Upper lobe of left lung (tissue), 6 donors: ENCODE results near the gene SETDB2. TPM values are rescaled to one million over a fixed set of nuclear protein-coding genes. Genes with fewer than 3 reads are reported as not detected.

ENCODE experiments used
- ATAC-seq, 2 donors: fragments of 200-7000 bp; cut with Tn5 transposase; one replicate each; pipeline ENCODE4 v1.9.1; 2022; ENCODE audit warnings: mild to moderate bottlenecking in 2 of 2, moderate library complexity in 2 of 2; ENCODE audit not compliant: low FRiP score in 2 of 2
- DNase-seq, 2 donors: peaks; one replicate each; pipeline ENCODE4 v3.0.0-alpha.2; 2019 to 2020
- H3K27ac ChIP-seq, 4 donors: fragments of 200-600 bp; sonication (generic); one replicate each; pipeline ENCODE4 v1.5.1; 2016 to 2019
- H3K27me3 ChIP-seq, 4 donors: fragments of 200-600 bp; sonication (generic); one replicate each; pipeline ENCODE4 v1.5.1; 2017 to 2019
- H3K36me3 ChIP-seq, 4 donors: fragments of 200-600 bp; sonication (generic); one replicate each; pipeline ENCODE4 v1.5.1; 2016 to 2019
- H3K4me1 ChIP-seq, 4 donors: fragments of 200-600 bp; sonication (generic); one replicate each; pipeline ENCODE4 v1.5.1; 2018 to 2019
- H3K4me3 ChIP-seq, 4 donors: fragments of 200-600 bp; sonication (generic); one replicate each; pipeline ENCODE4 v1.5.1; 2017 to 2019; ENCODE audit warnings: mild to moderate bottlenecking in 2 of 4, moderate library complexity in 1 of 4
- H3K9me3 ChIP-seq, 4 donors: fragments of 200-600 bp; sonication (generic); one replicate each; pipeline ENCODE4 v1.5.1; 2018 to 2019
- EP300 ChIP-seq, 4 donors: sonication (generic); formaldehyde crosslinking; IDR thresholded peaks; one replicate each; pipeline ENCODE4 v1.5.1; 2017; ENCODE audit warnings: antibody characterized with exemption in 4 of 4, control low read depth in 2 of 4
- POLR2A ChIP-seq, 4 donors: fragments of 450-650 bp; IDR thresholded peaks; one replicate each; pipeline ENCODE4 v1.5.1; 2016 to 2017; ENCODE audit warnings: antibody characterized with exemption in 4 of 4, mild to moderate bottlenecking in 2 of 4
- POLR2AphosphoS5 ChIP-seq, 2 donors: sonication (generic); formaldehyde crosslinking; IDR thresholded peaks; one replicate each; pipeline ENCODE4 v1.5.1; 2017; ENCODE audit warnings: antibody characterized with exemption in 2 of 2
- WGBS, 2 donors: methylation state at CpG; one replicate each; pipeline ENCODE4 v1.1.5; 2017 to 2018; 5-methylcytosine and 5-hydroxymethylcytosine counted together
- total RNA-seq, 6 donors: library from RNA; depleted of rRNA in 4 of 6; stranded (reverse); fragments of >200 nt in 4 of 6; gene quantifications; one replicate each; pipeline versions ENCODE4 v1.1.0 to v1.2.1, GENCODE V29; 2016 to 2021
- TF ChIP-seq, protein P1 (sequence below), 6 experiments: fragments of 450-650 bp in 4 of 6; fragments of 200-600 bp in 2 of 6; sonication (generic) in 2 of 6; IDR thresholded peaks; one replicate each; pipeline ENCODE4 v1.5.1; 2016 to 2019; ENCODE audit warnings: antibody characterized with exemption in 6 of 6
- donor health status: DM: no; HTN: no; CAD: no; lungs with moderate emphysema.
- donor health status: DM: no; HTN: yes; CAD: no; lungs with severe emphysema.

The SETDB2 gene
- total RNA-seq, 6 donors from 2014 or later = 5.0 to 17.8 (median 14.1) TPM

DNA sequence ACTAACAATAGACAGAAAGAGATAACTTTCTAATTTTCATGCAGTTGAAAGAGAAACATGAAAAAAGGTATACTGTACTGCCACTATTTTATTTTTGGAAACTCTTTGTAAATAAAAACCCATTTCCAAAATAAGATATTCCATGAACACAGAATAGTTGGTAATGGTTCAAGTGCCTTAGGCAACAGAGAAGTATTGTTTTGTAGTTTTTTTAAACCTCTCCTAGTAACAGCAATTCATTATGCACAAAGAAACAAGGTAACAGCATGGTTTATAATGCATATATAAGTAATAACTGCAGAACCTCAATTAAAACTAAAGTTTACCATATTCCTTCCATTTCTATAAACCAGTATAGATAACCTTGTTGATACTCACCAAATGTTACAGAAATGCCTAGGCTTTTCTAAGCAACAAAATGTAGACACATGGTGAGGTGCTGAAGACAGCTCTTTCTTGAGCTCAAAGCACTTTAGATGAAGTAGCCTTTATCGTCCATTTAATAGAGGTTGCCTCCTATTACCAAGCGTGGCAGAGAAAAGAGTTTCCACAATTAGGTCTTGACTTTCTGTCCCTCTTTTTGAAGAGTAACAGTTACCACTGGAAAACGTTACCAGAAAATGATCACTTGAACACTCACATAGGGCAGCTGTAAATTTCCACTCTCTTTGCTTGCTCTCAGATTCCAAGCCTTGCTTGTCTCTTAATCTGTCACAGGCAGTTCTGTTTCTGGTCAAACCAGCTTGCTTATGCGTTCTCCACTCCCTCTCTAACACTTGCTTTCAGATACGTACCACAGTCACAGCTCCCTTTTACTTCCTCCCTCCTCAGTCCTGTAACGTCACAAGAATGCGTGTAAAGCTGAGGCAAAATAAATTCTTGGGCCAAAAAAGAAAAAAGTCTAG is 43.1 kb upstream of the SETDB2 start:
- H3K27me3 ChIP-seq = no peaks in the 10 kb centered on the region
- peak in 1 of 2 donors; percentile 40 for DNase-seq
- ATAC-seq = peak; percentile 91 to 96
- 28 to 39% methylated on average over 7 of the region's 7 CpGs for WGBS, 2 donors
- peaks cover 0 to 10% (median 7%) of the 10 kb centered on the region in 4 donors for H3K9me3 ChIP-seq
- H3K4me3 ChIP-seq = peak overlapping the region in 3 of 4 donors; percentile 25 to 40 (median 37)
- peak in 1 of 2 donors; percentile 51 for TF ChIP-seq POLR2AphosphoS5 (IDR thresholded peaks at IDR 0.05)
- peak in 3 of 4 donors; percentile 7 to 55 (median 44) for TF ChIP-seq POLR2A (IDR thresholded peaks at IDR 0.05)
- TF ChIP-seq, protein P1, sequence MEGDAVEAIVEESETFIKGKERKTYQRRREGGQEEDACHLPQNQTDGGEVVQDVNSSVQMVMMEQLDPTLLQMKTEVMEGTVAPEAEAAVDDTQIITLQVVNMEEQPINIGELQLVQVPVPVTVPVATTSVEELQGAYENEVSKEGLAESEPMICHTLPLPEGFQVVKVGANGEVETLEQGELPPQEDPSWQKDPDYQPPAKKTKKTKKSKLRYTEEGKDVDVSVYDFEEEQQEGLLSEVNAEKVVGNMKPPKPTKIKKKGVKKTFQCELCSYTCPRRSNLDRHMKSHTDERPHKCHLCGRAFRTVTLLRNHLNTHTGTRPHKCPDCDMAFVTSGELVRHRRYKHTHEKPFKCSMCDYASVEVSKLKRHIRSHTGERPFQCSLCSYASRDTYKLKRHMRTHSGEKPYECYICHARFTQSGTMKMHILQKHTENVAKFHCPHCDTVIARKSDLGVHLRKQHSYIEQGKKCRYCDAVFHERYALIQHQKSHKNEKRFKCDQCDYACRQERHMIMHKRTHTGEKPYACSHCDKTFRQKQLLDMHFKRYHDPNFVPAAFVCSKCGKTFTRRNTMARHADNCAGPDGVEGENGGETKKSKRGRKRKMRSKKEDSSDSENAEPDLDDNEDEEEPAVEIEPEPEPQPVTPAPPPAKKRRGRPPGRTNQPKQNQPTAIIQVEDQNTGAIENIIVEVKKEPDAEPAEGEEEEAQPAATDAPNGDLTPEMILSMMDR (IDR thresholded peaks at IDR 0.05) = no peak
- no peak for TF ChIP-seq EP300 (IDR thresholded peaks at IDR 0.05)
- no peaks in the 10 kb centered on the region for H3K36me3 ChIP-seq
- H3K27ac ChIP-seq = peak overlapping the region; percentile 66 to 81 (median 77)
- H3K4me1 ChIP-seq = no peaks in the 10 kb centered on the region

DNA sequence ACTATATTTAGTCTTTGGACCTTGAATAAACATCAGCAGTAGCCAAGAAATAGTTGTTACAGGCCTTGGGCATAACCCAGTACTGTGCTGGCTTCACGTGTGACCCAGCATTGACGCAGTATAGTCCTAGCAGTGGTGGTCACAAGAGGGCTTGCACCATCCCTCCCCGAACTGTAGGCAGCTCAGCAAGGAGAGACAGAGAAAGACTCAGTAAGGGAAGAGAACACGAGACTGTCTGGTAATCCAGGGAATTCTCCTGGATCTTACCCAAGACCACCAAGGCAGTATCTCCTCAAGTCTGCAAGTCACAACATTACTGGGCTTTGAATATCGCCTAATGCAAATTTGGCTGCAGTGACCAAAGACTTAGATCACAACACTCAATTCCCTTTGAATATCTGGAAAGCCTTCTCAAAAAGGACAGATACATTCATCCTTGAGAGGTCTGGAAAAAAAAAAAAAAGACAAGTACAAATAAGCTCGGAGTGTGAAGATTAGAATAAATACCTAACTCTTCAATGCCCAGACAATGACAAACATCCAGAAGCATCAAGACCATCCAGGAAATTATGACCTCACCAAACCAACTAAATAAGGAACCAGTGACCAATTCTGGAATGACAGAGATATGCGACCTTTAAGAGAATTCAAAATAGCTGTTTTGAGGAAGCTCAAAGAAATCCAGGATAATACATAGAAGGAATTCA is 39.9 kb upstream of the SETDB2 start:
- no peak for DNase-seq
- Histone ChIP-seq H3K27ac (no peak overlapping the region), H3K27me3 (no peaks in the 10 kb centered on the region), H3K4me1 (no peaks in the 10 kb centered on the region), H3K9me3 (peaks cover 0 to 10% (median 7%) of the 10 kb centered on the region in 4 donors), H3K36me3 (no peaks in the 10 kb centered on the region), H3K4me3 (no peak overlapping the region)
- TF ChIP-seq, protein P1 (IDR thresholded peaks at IDR 0.05) = no peak
- TF ChIP-seq POLR2AphosphoS5 (IDR thresholded peaks at IDR 0.05) = no peak
- TF ChIP-seq POLR2A (IDR thresholded peaks at IDR 0.05) = no peak
- no peak for TF ChIP-seq EP300 (IDR thresholded peaks at IDR 0.05)
- WGBS, 2 donors = 89 to 94% methylated on average over 7 of the region's 7 CpGs
- ATAC-seq = no peak

DNA sequence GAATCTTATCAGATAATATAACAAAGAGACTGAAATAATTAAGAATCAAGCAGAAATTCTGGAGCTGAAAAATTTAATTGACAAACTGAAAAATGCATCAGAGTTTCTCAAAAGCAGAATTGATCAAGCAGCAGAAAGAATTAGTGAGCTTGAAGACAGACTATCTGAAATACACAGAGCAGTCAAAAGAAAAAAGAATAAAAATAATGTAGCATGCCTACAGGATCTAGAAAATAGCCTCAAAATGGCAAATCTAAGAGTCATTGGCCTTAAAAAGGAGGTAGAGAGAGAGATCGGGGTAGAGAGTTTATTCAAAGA is 39.4 kb upstream of the SETDB2 start:
- ATAC-seq (no peak), DNase-seq (no peak)
- Histone ChIP-seq H3K27ac (no peak overlapping the region), H3K27me3 (no peaks in the 10 kb centered on the region), H3K9me3 (peaks cover 0 to 10% (median 7%) of the 10 kb centered on the region in 4 donors), H3K4me3 (no peak overlapping the region), H3K4me1 (no peaks in the 10 kb centered on the region), H3K36me3 (no peaks in the 10 kb centered on the region)
- TF ChIP-seq POLR2A (IDR thresholded peaks at IDR 0.05) = no peak
- no peak for TF ChIP-seq EP300 (IDR thresholded peaks at IDR 0.05)
- WGBS, 2 donors = 96 to 98% methylated on average over 1 of the region's 1 CpG

DNA sequence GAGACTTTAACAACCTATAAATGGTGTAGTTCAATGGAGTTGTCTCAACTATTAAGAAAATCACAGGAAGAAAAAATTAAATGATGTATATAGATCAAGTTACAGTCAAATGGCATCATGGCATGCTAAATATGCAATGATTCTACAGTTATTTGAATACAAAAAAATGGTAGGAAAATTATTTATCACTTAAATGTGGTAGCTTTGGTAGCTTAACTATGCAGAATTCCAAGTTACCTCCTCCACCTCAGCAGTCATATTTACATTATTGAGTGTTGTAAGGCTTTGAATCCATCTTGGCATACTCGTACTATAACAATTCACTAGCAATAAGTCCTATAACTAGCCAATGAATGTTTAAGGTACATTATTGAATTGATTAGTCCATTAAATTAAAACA is 37.0 kb upstream of the SETDB2 start:
- Histone ChIP-seq H3K36me3 (no peaks in the 10 kb centered on the region), H3K27me3 (no peaks in the 10 kb centered on the region), H3K4me1 (no peaks in the 10 kb centered on the region), H3K9me3 (peaks cover 0 to 10% (median 7%) of the 10 kb centered on the region in 4 donors), H3K4me3 (no peak overlapping the region), H3K27ac (no peak overlapping the region)
- TF ChIP-seq, protein P1 (IDR thresholded peaks at IDR 0.05) = no peak
- TF ChIP-seq POLR2AphosphoS5 (IDR thresholded peaks at IDR 0.05) = no peak
- no peak for TF ChIP-seq EP300 (IDR thresholded peaks at IDR 0.05)
- no peak for TF ChIP-seq POLR2A (IDR thresholded peaks at IDR 0.05)
- DNase-seq = no peak
- no peak for ATAC-seq
- WGBS, 2 donors = 96 to 100% methylated on average over 1 of the region's 1 CpG

DNA sequence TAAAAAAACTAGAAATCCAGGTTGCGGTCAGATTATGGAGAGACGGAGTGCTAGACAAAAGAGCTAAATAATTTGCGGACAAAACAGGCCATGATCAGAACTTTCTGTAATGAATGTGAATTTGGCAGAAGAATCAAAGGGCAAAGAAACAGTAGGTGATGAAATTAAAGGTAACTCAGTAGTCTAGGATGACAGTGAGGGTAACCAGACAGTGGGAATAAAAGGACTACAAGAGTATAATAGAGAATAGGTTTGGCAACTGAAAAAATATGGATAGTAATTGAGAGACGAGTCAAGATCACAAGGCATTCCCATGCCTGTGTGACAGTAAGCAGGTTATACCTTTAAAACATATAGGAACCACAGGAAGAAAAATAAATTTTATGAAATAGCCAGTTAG is 36.1 kb upstream of the SETDB2 start:
- DNase-seq = no peak
- Histone ChIP-seq H3K27ac (no peak overlapping the region), H3K36me3 (no peaks in the 10 kb centered on the region), H3K9me3 (peaks cover 0 to 10% (median 7%) of the 10 kb centered on the region in 4 donors), H3K4me1 (no peaks in the 10 kb centered on the region), H3K27me3 (no peaks in the 10 kb centered on the region), H3K4me3 (no peak overlapping the region)
- TF ChIP-seq POLR2AphosphoS5 (IDR thresholded peaks at IDR 0.05) = no peak
- TF ChIP-seq EP300 (IDR thresholded peaks at IDR 0.05) = no peak
- no peak for TF ChIP-seq POLR2A (IDR thresholded peaks at IDR 0.05)
- TF ChIP-seq, protein P1 (IDR thresholded peaks at IDR 0.05) = no peak
- no peak for ATAC-seq
- 86 to 93% methylated on average over 4 of the region's 4 CpGs for WGBS, 2 donors
